GM18873 (cell line): ENCODE results near the gene ZBTB49.
"Not testable (repeated sequence)": the region's sequence is repeated elsewhere in the genome, so short reads cannot be mapped to it uniquely, and the experiment has no call there.

ENCODE experiments used
- ATAC-seq: cut with Tn5 transposase; IDR thresholded peaks from one replicate; pipeline ENCODE4 v1.9.1; 2021; ENCODE audit warnings: mild to moderate bottlenecking, moderate library complexity, moderate number of reproducible peaks; ENCODE audit not compliant: unreplicated experiment, low FRiP score

Gene ZBTB49

GRCh38 chr4:4323705-4324534 lies 33.9 kb downstream of the ZBTB49 start:
- no peak for ATAC-seq

GRCh38 chr4:4325321-4325720 lies 35.3 kb downstream of the ZBTB49 start:
- ATAC-seq, result no peak

GRCh38 chr4:4326166-4326565 lies 36.1 kb downstream of the ZBTB49 start:
- no peak for ATAC-seq

GRCh38 chr4:4327652-4328121 lies 37.6 kb downstream of the ZBTB49 start:
- no peak for ATAC-seq

GRCh38 chr4:4328206-4328605 lies 38.2 kb downstream of the ZBTB49 start:
- ATAC-seq, result no peak

- ATAC-seq, result no peak
Observed at GRCh38 chr4:4328840-4329239, 38.8 kb downstream of the ZBTB49 start.

- ATAC-seq, result no peak
Observed at GRCh38 chr4:4329496-4329895, 39.4 kb downstream of the ZBTB49 start.

GRCh38 chr4:4330794-4331193 lies 40.7 kb downstream of the ZBTB49 start:
- no peak for ATAC-seq

GRCh38 chr4:4332529-4332928 lies 42.5 kb downstream of the ZBTB49 start:
- ATAC-seq, result no peak

GRCh38 chr4:4333265-4333706 lies 43.2 kb downstream of the ZBTB49 start:
- ATAC-seq, result no peak

- peak; percentile 74 for ATAC-seq
Observed at GRCh38 chr4:4334798-4335520, 44.9 kb downstream of the ZBTB49 start.

- ATAC-seq, result no peak
Observed at GRCh38 chr4:4338210-4339001, 48.4 kb downstream of the ZBTB49 start.

GRCh38 chr4:4339504-4340085 lies 49.5 kb downstream of the ZBTB49 start:
- no peak for ATAC-seq

- no peak for ATAC-seq
Observed at GRCh38 chr4:4341861-4342650, 52.0 kb downstream of the ZBTB49 start.

GRCh38 chr4:4343038-4343437 lies 53.0 kb downstream of the ZBTB49 start:
- ATAC-seq, result no peak

- peak; percentile 92 for ATAC-seq
Observed at GRCh38 chr4:4344915-4345527, 55.0 kb downstream of the ZBTB49 start.

GRCh38 chr4:4347585-4347984 lies 57.5 kb downstream of the ZBTB49 start:
- ATAC-seq, result no peak

GRCh38 chr4:4348585-4348984 lies 58.5 kb downstream of the ZBTB49 start:
- ATAC-seq, result not testable (repeated sequence)

- ATAC-seq, result no peak
Observed at GRCh38 chr4:4349867-4350266, 59.8 kb downstream of the ZBTB49 start.
